Mucosa of stomach (tissue), 1 donor: ENCODE results near the gene IRAK4.
A peak's percentile ranks its signal among the peaks of the same experiment; 100 is the strongest.

Source experiments
- H3K27me3 ChIP-seq: one replicate; pipeline ENCODE4 v1.7.0; 2013; ENCODE audit warnings: mild to moderate bottlenecking, low read length; ENCODE audit not compliant: control insufficient read depth, insufficient read depth
- H3K36me3 ChIP-seq: one replicate; pipeline ENCODE4 v1.7.0; 2013; ENCODE audit warnings: low read length; ENCODE audit not compliant: control insufficient read depth, insufficient read depth
- H3K4me1 ChIP-seq: one replicate; pipeline ENCODE4 v1.7.0; 2013; ENCODE audit warnings: mild to moderate bottlenecking, low read length; ENCODE audit not compliant: control insufficient read depth, insufficient read depth
- H3K4me3 ChIP-seq: one replicate; pipeline ENCODE4 v1.7.0; 2013; ENCODE audit warnings: low read length
- H3K9ac ChIP-seq: one replicate; pipeline ENCODE4 v1.7.0; 2013; ENCODE audit warnings: mild to moderate bottlenecking, low read length, moderate library complexity
- H3K9me3 ChIP-seq: one replicate; pipeline ENCODE4 v1.7.0; 2013; ENCODE audit warnings: mild to moderate bottlenecking, low read length, moderate library complexity; ENCODE audit not compliant: control insufficient read depth
- donor health status: Pancreatic carcinoma.

IRAK4 gene

GRCh38 chr12:43816168-43816567, 57.4 kb downstream of the IRAK4 start:
- Histone ChIP-seq H3K36me3 (no peaks in the 10 kb centered on the region), H3K4me3 (no peak overlapping the region), H3K4me1 (no peaks in the 10 kb centered on the region), H3K9ac (no peak overlapping the region), H3K27me3 (no peaks in the 10 kb centered on the region), H3K9me3 (no peaks in the 10 kb centered on the region)

GRCh38 chr12:43824207-43824775, 65.5 kb downstream of the IRAK4 start:
- Histone ChIP-seq H3K4me1 (no peaks in the 10 kb centered on the region), H3K4me3 (no peak overlapping the region)

GRCh38 chr12:43826681-43827080, 67.9 kb downstream of the IRAK4 start:
- no peaks in the 10 kb centered on the region for H3K4me1 ChIP-seq
- H3K4me3 ChIP-seq = no peak overlapping the region
- H3K36me3 ChIP-seq = no peaks in the 10 kb centered on the region
- H3K27me3 ChIP-seq = no peaks in the 10 kb centered on the region
- no peak overlapping the region for H3K9ac ChIP-seq
- no peaks in the 10 kb centered on the region for H3K9me3 ChIP-seq

More at GRCh38 chr12:43824207-43824775, 65.5 kb downstream of the IRAK4 start:
- Histone ChIP-seq H3K36me3 (no peaks in the 10 kb centered on the region), H3K9me3 (no peaks in the 10 kb centered on the region), H3K9ac (no peak overlapping the region), H3K27me3 (no peaks in the 10 kb centered on the region)

- Histone ChIP-seq H3K9ac (no peak overlapping the region), H3K27me3 (no peaks in the 10 kb centered on the region), H3K4me3 (no peak overlapping the region), H3K4me1 (no peaks in the 10 kb centered on the region), H3K9me3 (no peaks in the 10 kb centered on the region), H3K36me3 (no peaks in the 10 kb centered on the region)
These were observed 68.3 kb downstream of the IRAK4 start for GRCh38 chr12:43827093-43827492.

GRCh38 chr12:43832463-43833168, 73.9 kb downstream of the IRAK4 start:
- no peaks in the 10 kb centered on the region for H3K36me3 ChIP-seq
- H3K9ac ChIP-seq = no peak overlapping the region
- no peak overlapping the region for H3K4me3 ChIP-seq
- H3K27me3 ChIP-seq = no peaks in the 10 kb centered on the region
- H3K9me3 ChIP-seq = no peaks in the 10 kb centered on the region
- peaks cover 13% of the 10 kb centered on the region for H3K4me1 ChIP-seq

- Histone ChIP-seq H3K9ac (peak overlapping the region; percentile 90), H3K4me3 (peak overlapping the region; percentile 57), H3K9me3 (no peaks in the 10 kb centered on the region), H3K36me3 (no peaks in the 10 kb centered on the region), H3K4me1 (peaks cover 15% of the 10 kb centered on the region), H3K27me3 (no peaks in the 10 kb centered on the region)
These were observed 76.5 kb downstream of the IRAK4 start for GRCh38 chr12:43835264-43835655.

GRCh38 chr12:43835656-43836474, 77.1 kb downstream of the IRAK4 start, which contains the start of gene TMEM117:
Gene TMEM117, plus strand, starts transcription at chr12:43836081.
- Histone ChIP-seq H3K9me3 (no peaks in the 10 kb centered on the region), H3K36me3 (no peaks in the 10 kb centered on the region), H3K27me3 (no peaks in the 10 kb centered on the region), H3K4me1 (peaks cover 15% of the 10 kb centered on the region), H3K4me3 (peak within 1 kb of the TSS; percentile 62), H3K9ac (peak within 1 kb of the TSS; percentile 90)

GRCh38 chr12:43836475-43836989, 77.8 kb downstream of the IRAK4 start:
- Histone ChIP-seq H3K4me1 (peaks cover 15% of the 10 kb centered on the region), H3K9me3 (no peaks in the 10 kb centered on the region), H3K4me3 (peak overlapping the region; percentile 62), H3K36me3 (no peaks in the 10 kb centered on the region), H3K9ac (peak overlapping the region; percentile 90), H3K27me3 (no peaks in the 10 kb centered on the region)
